Measurements from ENCODE around the gene ATG9A.

DNA sequence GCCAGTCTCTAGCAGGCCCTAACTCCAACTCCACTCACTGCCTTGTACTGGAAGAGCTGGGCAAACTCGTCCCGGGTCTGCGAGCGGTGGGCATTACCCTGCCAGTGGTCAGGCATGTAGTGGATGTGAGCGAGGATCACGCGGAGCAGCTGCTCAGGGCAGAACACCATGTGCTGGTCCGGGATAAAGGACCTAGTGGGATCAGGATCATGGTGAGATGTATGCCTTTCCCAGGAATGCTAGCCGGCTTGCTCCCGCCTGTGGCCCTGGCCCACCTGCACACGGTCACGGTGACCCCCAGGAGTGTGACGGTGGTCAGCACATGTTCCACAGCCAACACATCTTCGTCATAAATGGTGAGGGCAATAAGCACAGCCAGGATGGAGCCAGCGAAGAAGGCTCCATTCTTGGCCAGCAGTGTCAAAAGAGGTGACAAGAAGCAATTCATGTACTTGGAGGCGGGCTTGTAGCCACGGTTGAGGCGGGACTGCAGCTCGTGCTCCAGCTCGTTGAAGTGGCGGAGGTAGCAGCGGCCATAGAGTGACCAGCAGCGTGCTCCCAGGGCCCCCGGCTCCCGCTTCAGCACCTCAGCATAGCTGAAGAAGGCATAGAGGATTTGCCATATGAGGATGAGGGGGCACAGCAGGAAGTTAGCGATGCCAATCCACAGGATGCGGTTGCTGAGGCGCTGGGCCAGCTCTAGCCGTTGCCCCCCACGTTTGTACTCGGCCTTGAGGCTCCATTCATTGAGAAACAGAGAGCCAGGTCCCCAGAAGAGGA, 5.4 kb downstream of the ATG9A start:
- TF ChIP-seq, protein P1, sequence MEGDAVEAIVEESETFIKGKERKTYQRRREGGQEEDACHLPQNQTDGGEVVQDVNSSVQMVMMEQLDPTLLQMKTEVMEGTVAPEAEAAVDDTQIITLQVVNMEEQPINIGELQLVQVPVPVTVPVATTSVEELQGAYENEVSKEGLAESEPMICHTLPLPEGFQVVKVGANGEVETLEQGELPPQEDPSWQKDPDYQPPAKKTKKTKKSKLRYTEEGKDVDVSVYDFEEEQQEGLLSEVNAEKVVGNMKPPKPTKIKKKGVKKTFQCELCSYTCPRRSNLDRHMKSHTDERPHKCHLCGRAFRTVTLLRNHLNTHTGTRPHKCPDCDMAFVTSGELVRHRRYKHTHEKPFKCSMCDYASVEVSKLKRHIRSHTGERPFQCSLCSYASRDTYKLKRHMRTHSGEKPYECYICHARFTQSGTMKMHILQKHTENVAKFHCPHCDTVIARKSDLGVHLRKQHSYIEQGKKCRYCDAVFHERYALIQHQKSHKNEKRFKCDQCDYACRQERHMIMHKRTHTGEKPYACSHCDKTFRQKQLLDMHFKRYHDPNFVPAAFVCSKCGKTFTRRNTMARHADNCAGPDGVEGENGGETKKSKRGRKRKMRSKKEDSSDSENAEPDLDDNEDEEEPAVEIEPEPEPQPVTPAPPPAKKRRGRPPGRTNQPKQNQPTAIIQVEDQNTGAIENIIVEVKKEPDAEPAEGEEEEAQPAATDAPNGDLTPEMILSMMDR (conservative IDR thresholded peaks at IDR 0.05 in 1 of 2, IDR thresholded peaks at IDR 0.05 in 1 of 2; ENCODE audit: extremely low read depth in 1 of 2, insufficient read depth in 1 of 2, low read depth in 1 of 2, low read length in 2 of 2), result no peak
- TF ChIP-seq EZH2 (IDR thresholded peaks at IDR 0.05; ENCODE audit: borderline replicate concordance, low read length), result no peak
